H1 (cell line): Measurements from ENCODE around the gene EGR1. TPM values are rescaled to one million over a fixed set of nuclear protein-coding genes. Genes with fewer than 3 reads are reported as not detected.

Experiments
- BRCA1 ChIP-seq: IDR thresholded peaks from 2 replicates; pipeline ENCODE4 v1.6.1; 2012; ENCODE audit warnings: low read depth, low read length, improper control_type of control experiment
- CBX8 ChIP-seq: fragments of 300-800, 300-1000 bp; sonication (generic); IDR thresholded peaks from 2 replicates; pipeline ENCODE4 v1.7.1; 2016; ENCODE audit warnings: low read depth, low read length, borderline replicate concordance
- EGR1 ChIP-seq: IDR thresholded peaks from 2 replicates; pipeline ENCODE4 v1.6.1; 2011; ENCODE audit warnings: low read depth, low read length, borderline replicate concordance
- NANOG ChIP-seq: IDR thresholded peaks from 2 replicates; pipeline ENCODE4 v1.6.1; 2011; ENCODE audit warnings: low read length, low read depth, mild to moderate bottlenecking, inconsistent platforms; ENCODE audit not compliant: insufficient read depth, poor library complexity, severe bottlenecking
- RAD21 ChIP-seq, 2 experiments: IDR thresholded peaks in 1 of 2; conservative IDR thresholded peaks in 1 of 2; 2 replicates each; pipeline ENCODE4 v1.6.1; 2011; ENCODE audit warnings: low read depth in 2 of 2, low read length in 2 of 2, improper control_type of control experiment in 1 of 2, inconsistent platforms in 1 of 2, mild to moderate bottlenecking in 1 of 2, moderate library complexity in 1 of 2
- RBBP5 ChIP-seq: IDR thresholded peaks from 2 replicates; pipeline ENCODE4 v1.7.1; 2012; ENCODE audit warnings: low read depth, mild to moderate bottlenecking, inconsistent platforms, low read length, moderate library complexity, borderline replicate concordance
- SP2 ChIP-seq: IDR thresholded peaks from 2 replicates; pipeline ENCODE4 v1.6.1; 2012; ENCODE audit warnings: mild to moderate bottlenecking, low read length, inconsistent platforms
- TEAD4 ChIP-seq: IDR thresholded peaks from 2 replicates; pipeline ENCODE4 v1.6.1; 2012; ENCODE audit warnings: low read depth, low read length, inconsistent platforms, mixed read lengths
- YY1 ChIP-seq: IDR thresholded peaks from 2 replicates; pipeline ENCODE4 v1.6.1; 2011; ENCODE audit warnings: low read depth, mild to moderate bottlenecking, low read length
- polyA plus RNA-seq, 7 experiments: library from polyadenylated mRNA; depleted of rRNA in 3 of 7; stranded (reverse) in 5 of 7; unstranded in 2 of 7; fragments of >200 nt in 5 of 7; fragments of 200-250 nt in 2 of 7; gene quantifications; 1 replicate in 5 of 7; 2 replicates in 1 of 7; 4 replicates in 1 of 7; pipeline versions ENCODE4 v1.2.1 to v1.2.3, GENCODE V29; 2011 to 2013; ENCODE audit warnings: missing spikeins in 2 of 7, mixed read lengths in 2 of 7
- total RNA-seq: library from RNA; stranded (reverse); fragmentation: NEBNext Ultra II Directional; extraction: Animal tissue kit (Norgen Biotek cat#: 25700); gene quantifications from 2 replicates; pipeline ENCODE4 v1.2.1, GENCODE V29; 2021
- TF ChIP-seq, protein P1 (sequence below): fragments of 300-600 bp; sonication (generic); IDR thresholded peaks from 2 replicates; pipeline ENCODE4 v1.7.1; 2012; ENCODE audit warnings: low read length, moderate library complexity, mild to moderate bottlenecking, inconsistent platforms; ENCODE audit not compliant: insufficient replicate concordance
- TF ChIP-seq, protein P2 (sequence below): IDR thresholded peaks from 2 replicates; pipeline ENCODE4 v1.6.1; 2011; ENCODE audit warnings: low read depth, mild to moderate bottlenecking, low read length; ENCODE audit not compliant: insufficient read depth

The EGR1 gene
- total and polyA plus RNA-seq, 2 of the 8 experiments (the other 6 are each of a cell fraction or from before 2014, with no cell fraction given): 16.2 to 35.5 TPM

DNA sequence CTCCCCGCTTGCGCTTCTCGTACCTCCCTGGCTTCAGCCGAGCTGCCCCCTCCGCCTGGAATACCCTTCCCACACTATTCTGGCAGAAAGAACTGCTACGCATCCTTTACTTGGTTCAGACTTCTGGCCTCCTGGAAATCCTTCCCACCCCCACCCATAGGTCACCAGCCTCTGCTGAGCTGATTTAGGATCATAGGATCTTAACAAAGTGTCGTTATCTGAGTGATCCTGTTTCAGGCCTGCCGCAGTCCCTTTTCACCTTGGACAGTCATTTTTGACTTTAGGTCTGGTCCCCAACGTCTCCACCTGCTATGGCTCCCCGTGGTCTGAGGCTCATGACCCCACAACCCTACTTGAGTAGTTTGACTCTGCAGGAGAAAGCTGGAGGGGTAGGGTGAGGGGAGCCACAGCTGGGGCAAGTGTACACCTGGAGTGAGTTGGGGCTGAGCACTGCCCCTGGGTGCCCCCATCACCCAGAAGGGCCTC, 27.3 kb downstream of the EGR1 start (continued):
- TF ChIP-seq, protein P1, sequence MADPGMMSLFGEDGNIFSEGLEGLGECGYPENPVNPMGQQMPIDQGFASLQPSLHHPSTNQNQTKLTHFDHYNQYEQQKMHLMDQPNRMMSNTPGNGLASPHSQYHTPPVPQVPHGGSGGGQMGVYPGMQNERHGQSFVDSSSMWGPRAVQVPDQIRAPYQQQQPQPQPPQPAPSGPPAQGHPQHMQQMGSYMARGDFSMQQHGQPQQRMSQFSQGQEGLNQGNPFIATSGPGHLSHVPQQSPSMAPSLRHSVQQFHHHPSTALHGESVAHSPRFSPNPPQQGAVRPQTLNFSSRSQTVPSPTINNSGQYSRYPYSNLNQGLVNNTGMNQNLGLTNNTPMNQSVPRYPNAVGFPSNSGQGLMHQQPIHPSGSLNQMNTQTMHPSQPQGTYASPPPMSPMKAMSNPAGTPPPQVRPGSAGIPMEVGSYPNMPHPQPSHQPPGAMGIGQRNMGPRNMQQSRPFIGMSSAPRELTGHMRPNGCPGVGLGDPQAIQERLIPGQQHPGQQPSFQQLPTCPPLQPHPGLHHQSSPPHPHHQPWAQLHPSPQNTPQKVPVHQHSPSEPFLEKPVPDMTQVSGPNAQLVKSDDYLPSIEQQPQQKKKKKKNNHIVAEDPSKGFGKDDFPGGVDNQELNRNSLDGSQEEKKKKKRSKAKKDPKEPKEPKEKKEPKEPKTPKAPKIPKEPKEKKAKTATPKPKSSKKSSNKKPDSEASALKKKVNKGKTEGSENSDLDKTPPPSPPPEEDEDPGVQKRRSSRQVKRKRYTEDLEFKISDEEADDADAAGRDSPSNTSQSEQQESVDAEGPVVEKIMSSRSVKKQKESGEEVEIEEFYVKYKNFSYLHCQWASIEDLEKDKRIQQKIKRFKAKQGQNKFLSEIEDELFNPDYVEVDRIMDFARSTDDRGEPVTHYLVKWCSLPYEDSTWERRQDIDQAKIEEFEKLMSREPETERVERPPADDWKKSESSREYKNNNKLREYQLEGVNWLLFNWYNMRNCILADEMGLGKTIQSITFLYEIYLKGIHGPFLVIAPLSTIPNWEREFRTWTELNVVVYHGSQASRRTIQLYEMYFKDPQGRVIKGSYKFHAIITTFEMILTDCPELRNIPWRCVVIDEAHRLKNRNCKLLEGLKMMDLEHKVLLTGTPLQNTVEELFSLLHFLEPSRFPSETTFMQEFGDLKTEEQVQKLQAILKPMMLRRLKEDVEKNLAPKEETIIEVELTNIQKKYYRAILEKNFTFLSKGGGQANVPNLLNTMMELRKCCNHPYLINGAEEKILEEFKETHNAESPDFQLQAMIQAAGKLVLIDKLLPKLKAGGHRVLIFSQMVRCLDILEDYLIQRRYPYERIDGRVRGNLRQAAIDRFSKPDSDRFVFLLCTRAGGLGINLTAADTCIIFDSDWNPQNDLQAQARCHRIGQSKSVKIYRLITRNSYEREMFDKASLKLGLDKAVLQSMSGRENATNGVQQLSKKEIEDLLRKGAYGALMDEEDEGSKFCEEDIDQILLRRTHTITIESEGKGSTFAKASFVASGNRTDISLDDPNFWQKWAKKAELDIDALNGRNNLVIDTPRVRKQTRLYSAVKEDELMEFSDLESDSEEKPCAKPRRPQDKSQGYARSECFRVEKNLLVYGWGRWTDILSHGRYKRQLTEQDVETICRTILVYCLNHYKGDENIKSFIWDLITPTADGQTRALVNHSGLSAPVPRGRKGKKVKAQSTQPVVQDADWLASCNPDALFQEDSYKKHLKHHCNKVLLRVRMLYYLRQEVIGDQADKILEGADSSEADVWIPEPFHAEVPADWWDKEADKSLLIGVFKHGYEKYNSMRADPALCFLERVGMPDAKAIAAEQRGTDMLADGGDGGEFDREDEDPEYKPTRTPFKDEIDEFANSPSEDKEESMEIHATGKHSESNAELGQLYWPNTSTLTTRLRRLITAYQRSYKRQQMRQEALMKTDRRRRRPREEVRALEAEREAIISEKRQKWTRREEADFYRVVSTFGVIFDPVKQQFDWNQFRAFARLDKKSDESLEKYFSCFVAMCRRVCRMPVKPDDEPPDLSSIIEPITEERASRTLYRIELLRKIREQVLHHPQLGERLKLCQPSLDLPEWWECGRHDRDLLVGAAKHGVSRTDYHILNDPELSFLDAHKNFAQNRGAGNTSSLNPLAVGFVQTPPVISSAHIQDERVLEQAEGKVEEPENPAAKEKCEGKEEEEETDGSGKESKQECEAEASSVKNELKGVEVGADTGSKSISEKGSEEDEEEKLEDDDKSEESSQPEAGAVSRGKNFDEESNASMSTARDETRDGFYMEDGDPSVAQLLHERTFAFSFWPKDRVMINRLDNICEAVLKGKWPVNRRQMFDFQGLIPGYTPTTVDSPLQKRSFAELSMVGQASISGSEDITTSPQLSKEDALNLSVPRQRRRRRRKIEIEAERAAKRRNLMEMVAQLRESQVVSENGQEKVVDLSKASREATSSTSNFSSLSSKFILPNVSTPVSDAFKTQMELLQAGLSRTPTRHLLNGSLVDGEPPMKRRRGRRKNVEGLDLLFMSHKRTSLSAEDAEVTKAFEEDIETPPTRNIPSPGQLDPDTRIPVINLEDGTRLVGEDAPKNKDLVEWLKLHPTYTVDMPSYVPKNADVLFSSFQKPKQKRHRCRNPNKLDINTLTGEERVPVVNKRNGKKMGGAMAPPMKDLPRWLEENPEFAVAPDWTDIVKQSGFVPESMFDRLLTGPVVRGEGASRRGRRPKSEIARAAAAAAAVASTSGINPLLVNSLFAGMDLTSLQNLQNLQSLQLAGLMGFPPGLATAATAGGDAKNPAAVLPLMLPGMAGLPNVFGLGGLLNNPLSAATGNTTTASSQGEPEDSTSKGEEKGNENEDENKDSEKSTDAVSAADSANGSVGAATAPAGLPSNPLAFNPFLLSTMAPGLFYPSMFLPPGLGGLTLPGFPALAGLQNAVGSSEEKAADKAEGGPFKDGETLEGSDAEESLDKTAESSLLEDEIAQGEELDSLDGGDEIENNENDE: no peak
- no peak for TF ChIP-seq SP2
- TF ChIP-seq CBX8: no peak
- TF ChIP-seq BRCA1: no peak
- TF ChIP-seq RBBP5: no peak
- no peak for TF ChIP-seq NANOG
- no peak for TF ChIP-seq RAD21 (IDR thresholded peaks at IDR 0.05 in 1 of 2, conservative IDR thresholded peaks at IDR 0.05 in 1 of 2; ENCODE audit: low read depth in 2 of 2, low read length in 2 of 2)
- no peak for TF ChIP-seq TEAD4
- no peak for TF ChIP-seq EGR1
- TF ChIP-seq, protein P2, sequence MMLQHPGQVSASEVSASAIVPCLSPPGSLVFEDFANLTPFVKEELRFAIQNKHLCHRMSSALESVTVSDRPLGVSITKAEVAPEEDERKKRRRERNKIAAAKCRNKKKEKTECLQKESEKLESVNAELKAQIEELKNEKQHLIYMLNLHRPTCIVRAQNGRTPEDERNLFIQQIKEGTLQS: no peak
- TF ChIP-seq YY1: no peak
